Sciatic nerve (tissue), 2 donors: ENCODE data around the gene SLC22A2. TPM values are rescaled to one million over a fixed set of nuclear protein-coding genes. Genes with fewer than 3 reads are reported as not detected.
A peak's percentile ranks its signal among the peaks of the same experiment; 100 is the strongest.

ENCODE experiments used
- ATAC-seq: fragments of 200-7000 bp; cut with Tn5 transposase; one replicate; pipeline ENCODE4 v1.9.1; 2020; ENCODE audit warnings: mild to moderate bottlenecking, moderate library complexity
- DNase-seq: peaks from one replicate; pipeline ENCODE4 v3.0.0-alpha.2; 2020; ENCODE audit warnings: low spot score
- intact Hi-C: fragments of 100-400 bp; cut with DNase I; formaldehyde crosslinking; loops from one replicate; pipeline ENCODE4 v1.14.2; 2022
- total RNA-seq: library from RNA; stranded (reverse); fragmentation: NEBNext Ultra II Directional; extraction: Animal tissue kit (Norgen Biotek cat#: 25700); gene quantifications from one replicate; pipeline ENCODE4 v1.2.1, GENCODE V29; 2021
- donor health status: DM: no; HTN: no; CAD: no.
- donor health status: DM: no; HTN: no; CAD: no.

Gene SLC22A2
- total RNA-seq, 1 donor from 2014 or later, result not detected

DNA sequence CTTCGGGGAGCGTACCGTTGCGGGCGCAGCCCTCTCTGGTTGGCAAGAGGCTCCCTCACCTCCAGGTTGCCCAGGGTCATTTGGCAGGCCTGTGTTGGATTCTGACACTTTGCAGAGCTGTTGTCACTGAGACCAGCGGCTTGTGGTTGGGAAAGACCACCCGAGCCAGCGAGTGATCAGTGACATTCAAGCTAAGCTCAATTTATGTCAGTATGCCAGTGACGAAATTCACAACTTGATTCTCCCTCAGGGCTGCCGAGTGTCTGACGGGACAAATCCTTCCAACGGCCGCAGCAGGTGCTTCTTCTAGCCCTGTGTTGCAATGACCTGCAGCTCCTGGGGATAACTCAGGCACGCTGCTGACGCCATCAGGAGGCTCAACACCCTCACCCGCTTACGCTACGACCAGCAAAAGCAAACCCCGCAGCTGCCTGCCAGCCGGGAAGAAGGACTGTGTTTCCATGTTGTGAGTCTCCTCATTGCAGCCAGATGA is 16.9 kb upstream of the SLC22A2 start:
- DNase-seq, result no peak
- no peak for ATAC-seq
- intact Hi-C loops, result no loop called here

DNA sequence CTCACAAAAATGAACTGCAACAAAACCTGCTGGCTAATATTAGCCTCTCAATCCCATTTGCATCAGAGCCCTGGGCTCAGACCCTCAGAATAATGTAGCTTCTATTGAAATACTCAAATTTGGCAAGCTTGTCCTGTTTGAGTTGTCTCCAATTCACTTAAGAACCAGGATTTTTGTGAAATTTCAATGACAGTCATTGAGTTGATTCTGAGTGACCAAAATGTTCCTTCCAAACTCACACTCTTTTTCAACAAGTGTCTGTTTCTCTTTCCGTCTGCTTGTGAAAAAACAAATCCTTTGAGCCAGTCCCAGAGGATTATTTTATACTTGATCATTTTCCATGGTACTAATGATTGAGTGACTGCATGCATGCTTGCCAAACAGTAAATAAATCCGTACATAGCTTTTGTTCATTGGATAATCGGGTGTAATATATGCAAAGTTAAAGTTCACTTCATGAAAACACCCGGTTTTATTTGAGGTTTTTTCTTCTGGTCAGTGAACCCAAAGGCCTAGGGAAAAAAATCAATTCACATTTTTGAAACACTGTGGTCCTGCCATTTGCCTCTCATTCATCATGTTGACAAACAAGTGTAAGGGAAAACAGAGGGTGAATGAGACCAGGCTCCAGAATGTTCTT is 16.4 kb upstream of the SLC22A2 start:
- ATAC-seq (no peak), DNase-seq (no peak)
- intact Hi-C loops, result no loop called here

DNA sequence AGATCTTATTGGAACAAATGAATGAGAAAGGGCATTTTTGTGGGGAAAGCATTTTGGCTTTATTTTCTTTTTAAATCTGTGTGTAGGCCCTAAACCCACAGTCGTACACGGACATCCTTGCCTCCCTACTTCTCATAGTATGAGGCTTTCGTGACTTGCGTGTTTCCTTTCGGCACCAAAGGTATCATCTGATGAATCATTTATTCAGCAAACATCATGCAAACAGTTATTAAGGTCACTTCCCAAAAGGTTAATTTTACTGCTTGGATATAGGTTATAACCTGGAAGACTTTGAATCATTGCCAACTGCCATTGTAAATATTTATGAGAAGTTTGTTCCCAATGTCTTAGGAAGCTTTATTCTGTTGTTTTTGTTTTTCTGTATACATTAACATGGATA is 15.1 kb upstream of the SLC22A2 start:
- no peak for DNase-seq
- intact Hi-C loops, result no loop called here
- no peak for ATAC-seq

DNA sequence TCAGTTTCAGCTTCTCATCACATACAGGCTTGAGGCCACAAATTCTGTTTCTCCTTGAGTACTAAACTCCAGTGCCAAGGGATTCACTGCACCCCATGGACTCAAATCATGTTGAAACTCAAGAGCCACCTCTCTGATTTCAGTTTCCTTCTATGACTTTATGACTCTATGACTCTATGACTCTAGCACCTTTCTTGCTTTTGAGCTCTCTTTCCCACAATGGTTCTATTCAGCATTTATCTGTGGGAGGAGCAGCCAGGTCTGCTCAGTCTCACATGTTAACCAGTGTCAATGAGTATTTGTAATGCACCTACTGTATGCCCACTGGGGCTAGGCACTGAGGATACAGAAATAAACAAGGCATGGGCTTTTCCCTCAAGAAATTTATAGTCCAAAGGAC is 14.6 kb upstream of the SLC22A2 start:
- ATAC-seq (no peak), DNase-seq (no peak)
- intact Hi-C loops, result no loop called here

DNA sequence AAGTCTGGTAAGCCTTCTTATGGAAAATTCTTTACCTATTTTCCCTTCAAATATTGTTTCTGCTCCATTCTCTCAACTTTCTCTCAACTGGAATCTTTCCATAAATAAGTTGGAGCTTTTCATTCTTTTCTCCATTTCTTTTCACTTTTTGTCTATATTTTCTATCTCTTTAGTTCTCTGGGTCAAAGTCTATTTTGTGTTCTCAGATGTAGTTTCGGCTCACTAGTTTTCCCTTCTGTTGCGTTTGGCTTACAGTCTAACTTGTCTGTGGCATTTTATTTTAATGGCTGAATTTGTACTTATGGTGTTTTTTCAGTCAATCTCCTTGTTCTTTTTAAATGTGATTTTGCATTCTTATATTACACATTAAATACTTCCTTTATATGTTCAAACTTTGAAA is 14.1 kb upstream of the SLC22A2 start:
- DNase-seq (no peak), ATAC-seq (no peak)
- intact Hi-C loops, result no loop called here

DNA sequence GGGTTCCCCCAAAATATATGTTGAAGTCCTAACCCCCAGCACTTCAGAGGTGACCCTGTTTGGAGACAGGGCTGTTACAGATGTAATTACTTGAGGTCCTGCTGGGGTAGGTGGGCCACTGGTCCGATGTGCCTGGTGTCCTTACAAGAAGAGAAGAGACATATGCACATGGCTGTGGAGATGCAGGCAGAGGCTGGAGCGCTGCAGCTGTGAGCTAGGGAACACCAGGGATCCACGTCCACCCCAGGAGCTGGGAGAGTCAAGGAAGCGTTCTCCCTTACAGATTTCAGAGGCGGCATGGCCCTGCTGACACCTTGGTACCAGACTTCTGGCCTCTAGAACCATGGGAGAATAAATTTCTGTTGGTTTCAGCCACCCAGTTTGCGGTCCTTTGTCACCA is 11.7 kb upstream of the SLC22A2 start:
- ATAC-seq, result no peak
- DNase-seq, result no peak
- intact Hi-C loops, result no loop called here

DNA sequence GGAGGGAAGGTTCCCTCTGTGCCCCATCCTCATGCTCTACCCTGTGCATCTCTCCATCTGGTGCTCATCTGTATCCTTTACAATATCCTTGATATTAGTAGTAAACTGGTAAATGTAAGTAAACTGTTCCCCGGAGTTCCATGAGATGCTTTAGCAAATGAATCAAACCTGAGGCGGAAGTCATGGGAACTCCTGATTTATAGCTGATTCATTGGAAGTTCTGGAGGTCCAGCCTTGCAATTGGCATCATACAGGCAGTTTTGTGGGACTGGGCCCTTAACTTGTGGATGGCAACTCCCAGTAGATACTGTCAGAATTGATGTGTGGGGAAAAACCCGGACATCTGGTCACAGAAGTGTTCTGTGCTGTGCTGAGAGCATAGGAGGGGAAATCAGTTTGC is 11.2 kb upstream of the SLC22A2 start:
- intact Hi-C loops, result no loop called here
- DNase-seq, result no peak
- no peak for ATAC-seq

DNA sequence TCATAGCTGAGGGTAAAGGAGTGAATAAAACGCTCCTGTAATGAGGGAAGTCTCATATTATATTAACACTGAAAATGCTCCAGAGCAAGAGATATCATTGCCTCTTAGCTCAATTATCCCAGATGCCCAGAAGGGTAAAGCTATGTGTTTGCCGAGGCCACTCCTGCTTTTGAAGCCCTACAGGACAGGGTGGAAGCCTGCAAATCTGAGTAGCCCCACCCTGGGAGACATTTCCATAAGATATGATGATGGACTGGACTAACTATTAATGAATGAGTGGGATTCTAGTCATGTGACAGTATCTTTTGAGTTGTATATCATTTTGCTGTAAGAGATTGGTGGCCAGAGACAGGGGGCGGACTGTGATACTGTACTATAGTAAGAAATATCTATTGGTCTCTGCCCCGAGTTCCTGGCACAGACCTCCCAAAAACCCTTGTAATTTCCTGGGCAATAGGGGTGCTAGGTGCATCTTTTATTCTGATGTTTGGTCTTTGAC is 10.5 kb upstream of the SLC22A2 start:
- intact Hi-C loops, result no loop called here
- no peak for ATAC-seq
- DNase-seq, result no peak

DNA sequence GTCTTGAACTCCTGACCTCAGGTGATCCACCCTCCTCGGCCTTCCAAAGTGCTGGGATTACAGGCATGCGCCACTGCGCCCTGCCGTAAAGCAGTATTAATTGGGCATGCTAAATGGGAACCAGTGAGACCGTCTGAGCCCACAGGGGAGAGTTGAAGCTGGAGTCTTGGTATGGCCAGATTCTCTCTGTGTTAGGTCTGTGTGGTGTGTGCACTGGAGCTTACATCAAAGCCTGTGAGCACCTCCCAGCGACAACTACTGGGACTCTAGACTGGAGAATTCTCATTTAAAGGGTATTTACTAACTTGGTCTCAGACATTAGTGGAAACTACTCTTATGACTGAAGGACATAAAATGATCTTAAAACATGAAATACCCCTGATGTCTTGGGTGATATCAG is 8.5 kb upstream of the SLC22A2 start:
- no peak for ATAC-seq
- intact Hi-C loops, result no loop called here
- DNase-seq, result no peak

DNA sequence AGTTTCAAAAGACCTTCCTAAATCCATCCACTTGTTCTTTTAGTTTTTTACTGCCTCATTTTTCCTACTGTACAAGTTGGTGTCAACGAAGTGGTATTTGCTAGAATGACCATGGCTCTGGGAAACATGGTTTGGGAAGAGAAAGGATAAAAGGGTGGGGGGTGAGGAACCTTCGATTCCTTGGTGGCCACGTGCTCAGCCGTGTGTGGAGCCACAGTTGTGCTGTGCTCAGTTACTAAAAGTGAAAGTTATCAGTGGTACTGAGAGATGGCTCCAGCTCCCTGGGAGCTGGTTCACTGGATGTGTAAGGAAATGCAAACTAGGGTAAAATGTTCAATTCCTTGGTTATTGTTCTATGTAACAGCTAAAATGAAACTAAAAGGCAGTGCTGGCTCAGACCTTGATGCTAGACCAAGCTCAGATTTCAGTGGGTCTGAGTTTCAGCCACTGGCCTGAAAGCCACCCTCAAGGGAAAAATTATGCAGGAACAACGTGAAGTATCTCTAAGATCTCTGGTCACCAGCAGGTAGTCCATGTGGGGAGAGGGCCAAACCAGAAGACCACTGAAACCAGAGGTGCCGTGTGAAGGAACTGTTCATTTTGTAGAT is 7.4 kb upstream of the SLC22A2 start:
- no peak for ATAC-seq
- intact Hi-C loops, result no loop called here
- no peak for DNase-seq

DNA sequence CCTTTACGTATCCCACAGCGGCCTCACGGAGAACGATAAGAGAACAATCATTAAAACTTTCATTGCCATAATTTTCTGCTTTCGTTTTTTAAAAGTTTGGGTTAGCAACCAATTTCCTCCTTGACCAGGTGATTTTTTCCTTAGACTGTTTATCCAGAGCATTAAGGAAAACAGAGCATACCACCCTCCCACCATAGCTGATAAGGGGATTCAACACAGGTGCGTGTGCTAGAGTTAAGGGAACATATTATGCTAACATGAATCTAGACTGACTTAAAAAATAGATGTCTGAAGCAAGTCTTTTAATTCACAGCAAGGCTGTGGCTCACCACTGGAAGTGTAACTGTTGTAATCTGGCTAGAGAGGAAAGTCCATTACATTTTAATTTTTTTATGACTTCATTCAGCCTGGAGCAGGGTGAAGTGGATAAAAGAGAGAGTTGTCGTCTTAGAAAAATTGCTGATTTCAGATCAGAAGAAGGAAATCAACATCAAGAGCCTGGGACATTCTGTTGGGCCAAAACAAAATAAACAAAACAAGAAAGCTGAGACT is 5.5 kb upstream of the SLC22A2 start:
- ATAC-seq (no peak), DNase-seq (no peak)
- intact Hi-C loops, result no loop called here

DNA sequence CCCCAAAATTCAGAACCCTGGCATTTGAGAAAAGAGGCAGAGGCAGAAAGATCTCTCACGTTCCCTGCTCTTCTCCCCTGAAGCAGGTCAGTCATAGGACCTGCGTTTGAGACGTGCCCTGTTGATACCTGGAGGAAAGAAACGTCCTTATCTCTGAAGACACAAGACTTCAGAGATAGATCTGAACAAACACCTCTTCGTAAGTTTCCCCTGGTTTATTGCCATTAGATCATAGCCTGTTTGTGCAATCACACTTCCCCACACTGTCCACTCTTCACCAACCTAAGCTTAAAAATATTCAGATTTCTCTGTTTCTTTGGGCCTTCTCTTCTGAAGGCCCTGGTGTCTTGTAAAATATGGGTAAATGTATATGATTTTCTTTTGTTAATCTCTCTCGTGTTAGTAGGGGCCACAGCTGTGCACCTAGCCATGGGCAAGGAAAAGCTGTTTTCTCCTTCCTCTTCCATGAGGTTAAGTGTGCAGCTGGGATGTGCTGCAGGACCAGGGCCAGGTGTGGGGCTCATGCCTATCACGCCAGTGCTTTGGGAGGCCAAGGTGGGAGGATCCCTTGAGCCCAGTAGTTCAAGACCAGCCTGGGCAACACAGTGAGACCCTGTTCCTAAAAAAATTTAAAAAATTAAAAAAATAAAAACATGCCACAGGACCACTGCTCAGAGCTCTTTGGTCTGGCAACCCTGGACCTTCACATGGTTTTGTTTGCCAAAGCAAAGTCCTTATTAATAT is 4.7 kb upstream of the SLC22A2 start:
- intact Hi-C loops, result no loop called here
- DNase-seq (no peak), ATAC-seq (no peak)

DNA sequence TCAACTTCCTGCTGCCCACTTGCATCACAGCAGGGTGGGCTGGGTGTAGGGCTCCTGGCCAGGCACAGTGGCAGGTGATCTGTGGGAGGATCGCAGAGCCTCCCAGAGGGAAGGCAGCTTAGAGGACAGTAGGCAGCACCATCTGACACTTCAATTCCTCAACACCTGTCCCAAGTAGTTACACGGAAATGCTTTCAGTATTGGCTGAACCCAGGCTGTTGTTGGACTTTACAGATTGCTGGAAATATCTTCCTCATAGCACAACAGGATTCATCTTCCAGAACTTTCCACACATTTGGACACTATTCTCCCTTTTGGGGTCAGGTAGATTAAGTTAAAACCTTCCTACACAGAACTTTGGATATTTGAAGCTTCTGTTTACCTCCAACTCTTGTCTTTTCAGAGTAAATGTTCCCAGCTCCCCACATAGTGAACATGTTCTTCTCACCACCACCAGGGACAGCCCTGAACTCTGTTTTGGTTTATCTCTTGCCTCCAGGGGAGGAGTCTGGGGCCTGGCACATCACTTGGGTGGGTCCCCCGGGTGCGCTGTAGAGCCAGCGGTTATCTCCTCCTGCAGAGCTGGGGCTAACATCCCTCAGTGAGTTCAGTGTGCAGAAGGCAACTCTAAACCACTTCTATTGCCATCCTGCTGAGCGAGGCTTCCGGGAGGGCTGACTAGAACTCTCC is 3.5 kb upstream of the SLC22A2 start:
- DNase-seq, result no peak
- peak; percentile 59 for ATAC-seq
- intact Hi-C loops, result no loop called here

DNA sequence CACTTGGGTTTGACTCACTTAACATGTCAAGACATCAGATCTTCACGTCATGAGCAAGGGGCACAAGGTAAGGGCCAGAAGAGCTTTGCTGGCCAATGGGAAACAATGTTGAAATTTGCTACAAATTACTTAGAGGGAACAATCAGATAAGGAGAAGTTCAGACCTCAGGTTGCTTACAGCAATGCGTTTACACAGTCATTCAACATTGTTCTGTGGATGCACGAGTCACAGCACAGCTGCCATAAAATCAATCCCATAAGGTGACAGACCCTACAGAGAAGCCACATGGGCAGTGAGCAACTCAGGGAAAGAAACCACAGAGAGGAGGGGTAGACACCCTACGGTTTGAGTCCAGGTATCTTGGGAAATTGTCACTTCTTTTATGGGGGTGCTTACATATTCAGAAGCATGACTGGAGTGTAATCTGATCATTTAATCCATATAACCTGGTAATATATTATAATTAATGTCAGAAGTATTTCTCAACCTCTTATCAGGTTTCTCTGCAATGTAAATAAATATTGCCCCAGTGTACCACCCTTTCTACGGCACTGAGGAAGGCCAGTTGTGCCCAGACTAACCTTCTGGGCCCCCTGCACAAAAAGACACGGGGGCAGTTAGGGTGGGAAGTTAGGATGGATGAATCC is 2.3 kb upstream of the SLC22A2 start:
- intact Hi-C loops, result no loop called here
- no peak for DNase-seq
- ATAC-seq, result no peak

DNA sequence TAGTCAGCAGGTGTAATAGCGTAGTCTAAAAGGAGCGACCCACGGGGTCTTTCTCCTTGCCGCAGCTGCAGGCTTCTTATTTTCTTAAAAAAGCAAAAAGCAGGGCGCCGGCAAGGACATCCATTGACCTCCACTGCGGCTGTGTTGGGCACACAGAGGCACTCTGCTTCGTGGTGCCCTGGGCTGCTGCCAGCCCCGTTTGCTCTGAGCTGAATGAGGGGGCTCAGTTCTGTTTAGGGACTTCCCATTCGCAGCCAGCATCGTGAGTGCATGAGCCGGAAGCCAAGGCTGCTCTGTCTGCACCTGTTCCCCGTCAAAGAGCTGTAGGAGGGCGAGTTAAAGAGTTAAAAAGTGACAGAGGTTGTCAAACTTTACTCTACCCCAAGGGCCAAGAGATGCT is 1.7 kb upstream of the SLC22A2 start:
- DNase-seq (no peak), ATAC-seq (no peak)
- intact Hi-C loops, result no loop called here

DNA sequence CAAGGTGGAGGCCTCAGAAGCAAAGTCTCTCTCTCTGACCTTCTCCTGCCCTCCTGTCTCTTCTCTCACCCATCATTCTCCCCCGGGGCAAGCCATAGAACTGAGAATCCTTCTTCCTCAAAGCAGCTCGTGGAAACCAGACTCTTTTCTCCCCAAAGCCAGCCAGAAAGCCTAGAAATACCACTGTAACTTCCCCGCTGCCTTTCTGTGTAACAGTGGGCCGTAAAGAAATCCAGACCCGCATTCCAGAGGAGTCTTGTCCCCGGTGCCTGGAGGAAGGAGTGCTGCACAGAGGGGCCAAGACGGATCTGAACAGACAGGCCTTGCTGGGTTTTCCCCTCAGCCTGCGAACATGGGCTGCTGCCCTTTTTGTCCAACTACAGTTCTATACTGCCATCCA is 977 bp upstream of the SLC22A2 start:
- ATAC-seq (peak; percentile 13), DNase-seq (no peak)
- intact Hi-C loops, result no loop called here

DNA sequence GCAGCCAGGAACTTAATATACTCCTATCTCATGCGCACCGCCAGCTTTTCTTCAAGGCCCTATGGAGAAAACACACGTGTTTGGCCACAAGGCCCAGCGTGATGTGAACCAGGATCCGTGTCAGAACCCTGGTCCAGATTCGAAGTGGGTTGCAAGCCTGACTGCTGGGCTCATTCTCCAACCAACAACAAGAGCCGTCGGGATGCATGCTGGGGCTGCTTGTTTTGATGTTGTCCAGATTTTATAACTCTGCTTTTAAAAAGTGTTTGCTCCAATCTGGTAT is 463 bp upstream of the SLC22A2 start:
- DNase-seq (no peak), ATAC-seq (no peak)
- intact Hi-C loops, result no loop called here

DNA sequence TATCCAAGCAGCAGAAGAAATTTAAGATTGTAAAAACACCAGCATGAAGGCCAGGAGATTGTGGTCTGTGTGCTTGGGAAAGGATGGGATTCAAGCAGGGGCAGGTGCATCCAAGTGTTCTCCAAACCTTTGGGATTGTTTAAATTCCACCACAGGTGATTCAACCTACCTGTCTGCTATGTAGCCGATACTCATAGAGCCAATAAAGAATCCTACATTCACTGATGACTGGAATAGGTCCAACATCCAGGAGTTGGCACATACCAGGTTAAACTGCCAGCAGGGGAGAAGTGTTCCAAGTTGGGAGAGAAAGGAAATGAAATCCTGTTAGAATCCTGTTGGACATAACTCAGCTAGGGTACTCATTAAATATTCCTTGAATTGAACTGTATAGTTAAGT is 2.2 kb downstream of the SLC22A2 start:
- ATAC-seq (no peak), DNase-seq (no peak)
- intact Hi-C loops, result no loop called here
